ENCODE measurements around the gene SEMA6D.

Gene SEMA6D

DNA sequence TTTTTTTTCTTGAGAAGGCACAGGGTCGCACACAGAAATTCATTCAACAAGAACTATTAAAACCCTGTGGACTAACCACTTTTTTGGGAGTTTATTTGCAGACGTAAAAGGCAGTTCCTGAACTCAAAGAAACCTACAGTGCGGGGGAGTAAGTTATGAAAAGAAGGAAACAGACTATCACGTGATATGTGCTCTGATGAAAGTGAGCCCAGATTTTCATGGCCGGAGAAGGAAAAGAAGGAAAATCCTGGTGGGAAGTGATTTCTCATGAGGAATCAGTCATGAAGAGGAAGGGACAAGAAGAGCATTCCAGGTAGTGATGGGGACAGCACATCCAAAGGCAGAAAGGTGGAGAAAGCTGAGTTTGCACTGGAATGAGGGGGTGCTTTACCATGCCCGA, 26.1 kb downstream of the SEMA6D start:
- DNase-seq (ENCODE audit: low read depth), result no peak

DNA sequence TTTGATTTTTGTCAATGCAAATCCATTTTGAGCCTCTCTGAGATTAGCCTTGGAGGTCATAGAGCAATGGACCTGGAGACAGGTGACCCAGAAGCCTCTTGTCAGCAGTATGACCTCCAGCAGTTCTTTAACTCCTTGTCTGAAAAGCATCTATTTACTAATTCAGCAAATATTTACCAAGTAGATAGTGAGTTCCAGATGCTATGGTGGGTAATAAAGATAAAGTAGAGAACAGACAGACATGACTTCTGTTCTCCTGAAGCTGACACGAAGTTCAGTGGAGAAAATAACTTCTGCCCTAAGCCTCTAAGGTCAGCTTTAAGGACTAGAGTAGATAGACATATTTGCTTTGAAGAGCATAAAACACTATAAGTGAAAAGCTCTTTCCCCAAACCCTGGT, 26.6 kb downstream of the SEMA6D start:
- no peak for DNase-seq (ENCODE audit: low read depth)

- no peak for DNase-seq (ENCODE audit: low read depth)
Observed at GRCh38 chr15:47744496-47744895, 27.2 kb downstream of the SEMA6D start.

GRCh38 chr15:47744973-47745372, 27.7 kb downstream of the SEMA6D start:
- no peak for DNase-seq (ENCODE audit: low read depth)

- no peak for DNase-seq (ENCODE audit: low read depth)
Observed at GRCh38 chr15:47746516-47746915, 29.2 kb downstream of the SEMA6D start.

- DNase-seq (ENCODE audit: low read depth), result peak; percentile 89
Observed at GRCh38 chr15:47750030-47750739, 32.9 kb downstream of the SEMA6D start.

DNA sequence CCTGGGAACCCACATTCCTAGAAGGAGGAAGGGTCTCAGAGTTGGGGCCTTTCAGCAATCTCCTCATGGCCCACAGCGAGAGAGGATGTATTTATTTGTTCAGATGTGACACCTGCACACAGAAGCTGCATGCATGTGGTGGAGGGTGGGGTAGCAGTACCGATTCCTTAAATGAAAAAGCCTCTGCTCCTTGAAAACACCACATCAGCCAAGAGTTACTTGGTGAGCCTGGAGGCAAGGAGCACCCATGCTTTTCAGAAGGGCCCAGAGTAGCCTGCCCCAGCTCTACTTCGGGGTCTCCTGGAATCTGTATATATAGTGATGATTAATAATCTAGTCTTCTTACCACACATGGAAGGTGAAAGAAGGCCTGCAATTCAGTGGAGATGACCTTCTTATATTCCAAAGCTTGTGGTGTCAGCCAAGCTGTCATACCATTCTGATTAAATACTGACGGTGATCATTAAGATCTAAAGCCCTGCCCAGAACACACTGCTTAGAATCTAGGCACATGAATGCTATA, 33.5 kb downstream of the SEMA6D start:
- DNase-seq (ENCODE audit: low read depth), result peak; percentile 7

DNA sequence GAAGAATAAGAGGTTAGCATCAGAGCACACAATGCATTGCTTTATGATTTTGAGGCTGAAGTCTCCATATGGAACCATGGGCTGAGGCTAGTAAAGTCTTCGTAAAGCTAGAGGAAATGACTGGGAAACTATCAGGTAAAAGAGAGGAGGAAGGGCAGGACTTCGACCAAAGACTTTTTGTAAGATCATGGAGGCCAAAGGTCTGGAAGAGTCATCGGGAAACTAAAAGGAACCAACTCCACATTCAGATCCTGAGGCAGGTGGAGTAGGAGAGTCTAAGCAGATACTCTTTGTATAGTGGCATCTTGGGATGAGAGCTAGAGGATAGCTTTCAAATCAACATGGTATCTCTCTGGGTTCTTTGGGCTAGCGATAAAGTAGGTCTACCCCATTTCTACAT, 36.3 kb downstream of the SEMA6D start:
- no peak for DNase-seq (ENCODE audit: low read depth)

- DNase-seq (ENCODE audit: low read depth), result no peak
Observed at GRCh38 chr15:47754312-47754711, 37.0 kb downstream of the SEMA6D start.

GRCh38 chr15:47755941-47756340, 38.6 kb downstream of the SEMA6D start:
- DNase-seq (ENCODE audit: low read depth), result no peak

DNA sequence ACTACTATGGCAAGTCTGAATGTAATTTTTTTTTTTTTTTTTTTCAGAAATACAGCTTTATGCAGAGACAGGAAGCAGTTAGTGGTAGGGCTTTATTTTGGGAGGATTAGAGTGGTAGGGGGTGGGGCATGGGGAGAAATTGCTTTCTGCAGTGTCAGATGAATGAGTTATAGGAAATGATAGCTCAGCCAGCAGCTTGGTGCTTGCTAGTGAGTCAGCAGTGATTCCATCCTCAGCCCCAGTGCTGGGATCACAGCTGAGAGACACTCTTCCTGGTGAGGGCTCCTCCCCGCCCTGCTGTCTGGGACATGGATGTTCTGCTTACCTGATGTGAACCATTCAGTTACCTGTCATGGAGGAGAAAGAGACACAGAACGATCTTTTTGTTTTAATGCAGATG, 39.6 kb downstream of the SEMA6D start:
- peak; percentile 92 for DNase-seq (ENCODE audit: low read depth)

DNA sequence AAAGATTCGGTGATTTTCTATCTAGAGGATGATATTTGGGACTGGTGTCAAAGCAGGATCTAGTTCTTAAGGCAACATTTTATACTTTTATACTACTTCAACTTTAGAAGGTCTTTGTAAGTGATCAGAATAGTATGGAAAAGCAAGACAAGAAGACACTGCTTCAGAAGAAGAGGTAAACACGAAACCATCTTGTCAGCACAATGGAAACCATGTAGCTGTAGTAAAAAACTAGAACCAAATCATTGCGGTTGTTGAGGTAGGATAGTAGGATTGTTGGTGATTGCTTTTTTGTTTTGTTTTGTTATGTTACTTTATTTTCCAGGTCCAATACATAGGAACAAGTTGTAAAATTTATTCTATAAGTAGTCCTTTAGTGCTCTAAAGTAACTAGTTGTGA, 40.0 kb downstream of the SEMA6D start:
- DNase-seq (ENCODE audit: low read depth), result no peak

DNA sequence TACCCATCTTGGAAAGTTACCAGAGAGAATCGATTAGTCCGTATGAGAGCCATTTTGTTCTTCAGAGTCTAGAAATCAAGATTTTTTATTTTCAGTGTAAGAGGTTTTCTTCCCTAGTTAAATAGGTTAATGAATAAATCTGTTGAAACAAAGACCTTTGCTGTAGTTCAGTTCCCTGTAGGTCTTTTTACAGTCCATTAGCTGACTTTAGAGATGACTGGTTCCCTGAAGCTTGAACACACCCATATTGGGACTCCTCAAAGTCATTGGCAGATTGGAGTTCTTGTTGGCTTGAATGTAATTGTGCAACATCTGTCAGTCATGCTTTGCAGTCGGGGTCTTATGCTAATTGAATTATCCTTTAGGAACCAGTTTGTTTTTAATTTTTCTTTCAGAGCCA, 45.3 kb downstream of the SEMA6D start:
- no peak for DNase-seq (ENCODE audit: low read depth)

GRCh38 chr15:47764666-47765065, 47.4 kb downstream of the SEMA6D start:
- no peak for DNase-seq (ENCODE audit: low read depth)

- no peak for DNase-seq (ENCODE audit: low read depth)
Observed at GRCh38 chr15:47766406-47766805, 49.1 kb downstream of the SEMA6D start.

GRCh38 chr15:47767035-47767434, 49.7 kb downstream of the SEMA6D start:
- DNase-seq (ENCODE audit: low read depth), result no peak

- DNase-seq (ENCODE audit: low read depth), result no peak
Observed at GRCh38 chr15:47768735-47769134, 51.4 kb downstream of the SEMA6D start.

- DNase-seq (ENCODE audit: low read depth), result no peak
Observed at GRCh38 chr15:47769166-47769565, 51.9 kb downstream of the SEMA6D start.

GRCh38 chr15:47773143-47773542, 55.8 kb downstream of the SEMA6D start:
- no peak for DNase-seq (ENCODE audit: low read depth)

DNA sequence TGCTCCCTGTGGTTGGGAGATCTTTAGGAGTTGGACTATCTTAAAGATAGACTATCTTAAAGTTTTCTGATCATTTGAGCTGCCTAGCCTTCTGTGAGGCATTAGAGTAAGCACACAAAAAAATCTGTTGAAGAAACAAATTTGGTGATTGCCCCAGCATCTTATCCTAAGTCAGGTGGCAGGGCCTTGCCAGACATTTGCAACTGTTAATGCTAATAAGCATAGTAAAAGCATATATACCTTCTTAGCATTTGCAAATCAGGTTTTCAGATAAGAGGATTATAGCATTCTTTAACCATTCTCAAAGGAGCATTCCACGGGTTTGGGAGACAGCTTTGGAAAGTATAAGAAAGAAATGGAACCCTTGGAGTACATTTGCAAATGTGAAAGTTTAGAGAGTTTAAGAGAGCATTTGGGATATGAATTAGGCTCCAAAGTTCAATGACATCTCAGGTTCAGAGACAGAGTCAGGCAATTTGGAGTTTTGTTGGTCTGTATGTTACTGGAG, 61.0 kb downstream of the SEMA6D start:
- DNase-seq (ENCODE audit: low read depth), result no peak

DNA sequence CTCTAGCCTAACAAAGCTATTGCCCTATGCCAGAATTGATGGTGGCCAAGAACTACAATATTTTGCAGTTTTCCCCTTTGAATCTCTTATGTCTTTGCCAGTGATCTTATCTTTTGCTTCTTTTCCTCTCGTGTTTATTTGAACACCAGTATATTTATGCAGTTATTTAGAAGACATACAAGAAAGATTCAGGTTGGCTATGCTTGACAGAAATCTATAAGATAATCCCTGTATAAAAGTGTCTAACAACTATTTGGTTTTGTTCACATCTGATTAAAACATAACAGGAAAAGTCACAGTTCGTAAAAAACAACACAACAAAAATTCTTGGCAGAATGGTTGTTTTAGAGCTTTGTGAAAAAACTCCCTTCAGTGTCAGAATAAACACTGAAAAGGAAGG, 63.7 kb downstream of the SEMA6D start:
- no peak for DNase-seq (ENCODE audit: low read depth)

DNA sequence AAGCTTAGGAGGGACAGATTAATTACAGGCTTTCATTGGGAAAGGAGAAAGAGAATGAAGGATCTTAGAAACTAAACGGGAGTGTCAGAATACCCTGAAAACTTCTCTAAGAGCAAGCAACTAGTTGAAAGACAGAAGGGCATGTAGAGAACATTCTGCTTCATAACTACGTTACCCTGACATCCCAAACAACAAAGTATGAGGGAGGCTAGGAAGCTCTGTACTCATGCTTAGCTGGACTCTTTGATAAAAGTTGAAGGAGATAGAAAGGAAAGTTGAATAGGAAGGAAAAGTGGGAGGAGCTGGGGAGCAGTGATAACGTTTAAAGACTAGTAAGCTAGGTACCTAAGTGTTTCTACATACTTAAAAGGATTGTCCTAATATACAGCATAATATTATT, 64.2 kb downstream of the SEMA6D start:
- DNase-seq (ENCODE audit: low read depth), result no peak

DNA sequence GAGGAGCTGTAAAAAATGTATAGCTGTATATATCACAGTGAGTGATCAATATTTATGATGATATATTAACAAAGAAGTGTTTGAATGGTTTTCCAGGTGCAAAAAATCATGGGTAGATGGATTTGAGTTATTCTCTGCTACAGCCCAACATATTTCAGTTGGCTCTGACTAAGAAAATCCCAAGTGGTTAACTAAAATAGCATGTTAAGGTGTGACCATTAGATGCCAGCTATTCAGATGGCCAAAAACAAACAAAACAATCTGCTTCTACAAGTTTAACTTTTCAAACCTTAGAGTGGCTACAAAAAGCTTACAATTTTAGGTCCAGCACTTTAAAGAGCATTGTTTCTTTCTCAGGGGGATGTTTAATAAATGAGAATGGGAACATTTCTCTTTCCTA, 67.5 kb downstream of the SEMA6D start:
- no peak for DNase-seq (ENCODE audit: low read depth)

DNA sequence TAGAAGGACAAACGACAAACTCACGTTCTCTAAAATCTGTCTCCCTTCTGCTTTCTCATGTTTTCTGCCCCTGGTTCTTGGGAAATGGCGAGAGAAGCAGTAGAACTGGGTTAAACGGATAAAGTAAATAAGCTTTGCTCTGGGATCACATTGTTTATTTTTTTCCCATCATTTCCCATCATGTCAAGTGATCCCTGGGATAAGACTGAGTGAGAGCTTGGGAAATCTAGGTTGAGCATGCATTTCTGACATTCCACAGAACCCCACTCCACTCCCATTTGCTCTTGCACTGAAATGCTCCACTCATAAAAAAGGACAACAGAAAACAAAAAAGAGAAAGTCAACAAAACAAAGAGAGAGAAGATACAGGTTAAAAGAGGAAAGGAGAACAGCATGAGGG, 69.1 kb downstream of the SEMA6D start:
- DNase-seq (ENCODE audit: low read depth), result peak; percentile 14
